NCI-H1436 (cell line): Measurements from ENCODE around the gene RRBP1.
"Not testable (repeated sequence)": the region's sequence is repeated elsewhere in the genome, so short reads cannot be mapped to it uniquely, and the experiment has no call there.

Experiments used
- DNase-seq: peaks from one replicate; lab custom pipeline; 2025; lab: John Stamatoyannopoulos, UW

Gene RRBP1

GRCh38 chr20:17661121-17661744 is 20.8 kb downstream of the RRBP1 start:
- no peak for DNase-seq

DNA sequence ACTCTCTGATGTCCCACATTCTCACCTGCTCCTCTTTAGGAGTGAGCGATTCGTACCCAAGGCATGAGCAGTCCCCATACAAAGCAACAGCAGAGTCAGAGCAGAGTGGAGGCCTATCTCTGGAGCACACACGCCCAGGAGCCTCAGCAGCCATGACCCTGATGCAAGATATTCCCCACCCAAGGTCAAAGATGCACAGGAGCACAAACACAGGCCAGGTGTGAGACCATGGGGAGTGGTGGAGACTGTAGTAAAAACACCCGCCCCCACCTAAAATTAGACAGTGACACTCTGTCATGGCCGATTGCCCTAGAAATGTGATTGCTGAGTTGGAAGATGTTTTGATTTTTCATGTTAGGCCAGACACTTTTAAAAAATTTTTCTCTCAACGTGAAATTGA is 21.4 kb downstream of the RRBP1 start:
- DNase-seq = no peak

DNA sequence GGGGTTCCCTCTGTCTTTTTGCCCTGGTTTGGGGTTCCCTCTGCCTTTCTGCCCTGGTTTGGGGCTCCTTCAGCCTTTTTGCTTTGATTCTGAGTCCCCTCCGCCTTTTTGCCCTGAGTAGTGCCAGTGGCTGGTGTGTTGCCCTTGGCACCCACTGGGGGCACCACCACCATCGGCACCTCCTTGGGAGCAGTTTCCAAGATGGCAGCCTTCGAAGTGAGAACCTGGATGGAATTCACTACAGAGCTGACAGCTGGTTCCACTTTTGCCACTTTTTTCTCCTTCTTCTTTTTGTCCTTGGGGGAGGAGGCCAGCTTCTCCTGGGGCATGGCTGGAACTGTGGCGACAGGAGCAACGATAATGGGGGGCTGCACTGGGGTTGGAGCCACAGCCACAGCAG is 22.2 kb downstream of the RRBP1 start:
- no peak for DNase-seq

- DNase-seq = not testable (repeated sequence)
These were observed 22.7 kb downstream of the RRBP1 start for GRCh38 chr20:17659344-17659743.

GRCh38 chr20:17658648-17658993 is 23.4 kb downstream of the RRBP1 start:
- DNase-seq = no peak

DNA sequence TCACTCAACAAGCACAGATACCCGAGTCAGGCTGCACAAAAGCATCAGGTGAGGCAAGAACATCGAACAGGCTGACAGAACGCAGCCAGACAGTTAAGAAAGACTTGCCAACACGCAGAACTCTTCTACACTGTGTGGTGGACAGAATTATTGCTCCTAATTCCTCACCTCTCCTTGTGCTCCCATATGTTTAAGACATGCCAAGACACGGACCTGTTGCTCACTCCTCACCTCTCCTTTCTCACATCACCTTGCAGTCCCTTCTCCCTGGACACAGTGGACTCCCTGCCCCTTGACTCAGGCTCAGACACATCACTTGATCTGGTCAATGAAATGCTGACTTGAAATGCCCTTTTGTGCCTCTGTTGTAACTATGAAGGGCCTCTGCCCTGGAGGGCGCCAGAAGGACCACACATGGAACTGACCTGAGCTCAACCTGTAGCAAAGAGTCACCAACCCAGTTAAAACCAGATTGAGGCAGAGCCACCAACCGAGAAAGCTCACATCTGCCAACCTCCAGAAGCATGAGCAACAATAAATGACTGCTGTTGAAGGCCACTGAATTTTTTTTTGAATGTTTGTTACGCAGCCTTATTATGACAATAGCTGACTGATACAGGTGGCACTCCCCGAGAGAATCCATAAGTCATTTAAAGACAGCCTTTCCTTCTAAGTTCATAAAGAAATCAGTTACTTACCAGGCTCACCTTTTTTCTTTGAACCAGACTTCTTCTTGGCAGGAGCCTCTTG is 24.0 kb downstream of the RRBP1 start:
- no peak for DNase-seq

DNA sequence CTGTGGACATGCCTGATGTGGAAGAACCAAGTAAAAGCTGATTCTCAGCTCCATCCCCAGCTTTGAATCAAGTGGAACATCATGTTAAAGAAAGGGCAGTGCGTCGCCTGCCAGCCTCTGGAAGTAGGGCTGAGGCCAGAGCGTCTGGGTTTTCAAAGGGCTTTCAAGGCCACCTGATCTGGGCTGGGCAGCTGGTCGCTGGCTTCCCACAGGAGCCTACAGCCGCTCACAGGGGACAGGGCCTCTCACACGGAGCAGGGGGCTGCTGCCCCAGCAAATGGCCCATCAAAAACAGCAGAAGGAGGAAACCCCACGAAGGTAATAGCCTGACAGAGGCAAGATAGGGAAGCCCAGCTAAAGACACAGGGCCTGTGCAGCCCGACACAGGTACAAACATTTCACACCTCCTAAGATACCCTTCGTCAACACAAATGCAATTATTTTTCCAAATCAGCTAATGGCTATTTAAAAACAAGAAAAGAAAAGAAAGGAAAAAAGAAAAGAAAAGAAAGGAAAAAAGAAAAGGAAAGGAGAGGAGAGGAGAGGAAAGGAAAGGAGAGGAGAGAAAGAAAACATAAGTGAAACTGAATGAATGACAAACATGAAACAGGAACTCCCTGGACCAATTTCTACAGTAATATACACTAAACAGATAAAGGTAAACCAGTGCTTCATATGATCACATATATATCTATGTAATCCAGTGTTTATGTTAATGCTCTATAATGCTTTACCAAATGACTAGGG is 24.8 kb downstream of the RRBP1 start:
- no peak for DNase-seq

DNA sequence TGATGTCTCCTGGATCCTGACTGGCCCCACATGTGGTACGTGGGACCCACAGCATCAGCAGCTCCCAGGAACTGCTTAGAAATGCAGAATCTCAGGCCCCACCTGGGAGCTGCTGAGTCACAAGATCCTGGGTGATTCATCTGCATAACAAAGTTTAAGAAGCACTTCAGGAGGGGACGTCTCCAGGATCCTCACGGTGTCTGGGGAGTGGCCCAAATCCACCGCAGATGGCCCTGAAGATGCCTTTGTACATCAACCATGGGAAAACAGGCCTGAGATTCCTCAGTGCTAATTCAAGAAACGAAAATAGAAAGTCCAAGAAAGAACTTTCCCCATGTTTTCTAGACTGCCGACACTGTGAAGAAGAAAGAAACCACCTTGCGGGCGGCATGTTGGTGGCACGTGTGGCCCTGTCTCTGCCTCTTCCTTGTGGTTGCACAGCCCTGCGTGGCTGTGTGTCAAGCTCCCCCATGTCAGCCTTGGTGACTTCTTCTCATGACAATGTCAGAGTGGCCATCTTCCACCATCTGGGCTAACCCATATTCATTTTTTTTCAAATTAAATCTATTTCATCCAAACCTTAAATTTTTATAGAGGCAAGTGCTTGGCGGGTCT is 26.1 kb downstream of the RRBP1 start:
- DNase-seq = no peak

- no peak for DNase-seq
These were observed 26.8 kb downstream of the RRBP1 start for GRCh38 chr20:17655286-17655651.

DNA sequence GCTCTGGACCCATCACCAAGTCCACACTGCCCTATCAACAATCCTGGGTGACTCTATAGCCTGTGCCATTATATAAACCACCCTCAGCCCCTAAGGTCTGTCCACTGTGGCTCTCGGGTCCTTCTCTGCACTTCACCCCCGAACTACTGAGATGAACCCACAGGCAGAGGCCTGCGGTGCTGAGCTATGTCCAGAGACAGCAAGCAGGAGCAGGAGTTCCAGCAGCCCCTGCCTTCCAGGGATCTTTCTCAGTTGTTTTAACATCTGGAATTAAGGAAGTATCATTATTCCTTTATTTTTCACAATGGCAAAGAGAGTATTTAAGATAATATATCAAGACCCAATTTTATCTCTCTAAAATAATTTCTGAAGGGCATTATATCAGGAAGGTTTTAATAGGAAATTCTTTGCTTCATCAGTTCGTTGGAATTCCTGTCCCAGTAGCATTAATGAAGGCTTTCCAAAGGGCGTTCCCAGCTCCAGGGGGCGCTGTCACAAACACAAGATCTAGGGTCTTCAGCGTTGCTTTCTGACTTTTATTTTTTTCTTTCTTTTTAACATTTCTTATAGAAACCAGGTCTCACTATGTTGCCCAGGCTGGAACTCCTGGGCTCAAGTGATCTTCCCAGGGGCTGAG is 27.3 kb downstream of the RRBP1 start:
- no peak for DNase-seq

- no peak for DNase-seq
These were observed 28.0 kb downstream of the RRBP1 start for GRCh38 chr20:17653835-17654648.

DNA sequence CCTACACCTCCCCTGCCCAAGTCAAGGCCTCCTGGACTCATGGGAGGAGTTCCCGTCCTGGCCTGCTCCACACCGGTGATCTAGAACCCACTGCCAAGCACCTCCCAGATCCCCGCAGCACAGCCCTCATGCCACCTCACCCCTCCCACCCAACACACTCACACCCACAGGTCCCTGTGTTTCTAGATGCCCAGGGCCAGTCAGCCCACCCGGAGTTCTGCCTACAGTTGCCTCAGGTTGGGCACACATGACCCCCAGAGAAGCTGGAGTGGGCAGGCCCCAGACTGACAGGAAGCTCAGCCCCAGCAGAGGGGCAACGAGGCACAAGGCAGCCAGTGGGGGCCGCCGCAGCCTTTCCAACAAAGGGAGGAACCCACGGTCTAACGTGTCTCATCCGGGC is 29.6 kb downstream of the RRBP1 start:
- no peak for DNase-seq

- DNase-seq = no peak
These were observed 30.2 kb downstream of the RRBP1 start for GRCh38 chr20:17651760-17652388.

DNA sequence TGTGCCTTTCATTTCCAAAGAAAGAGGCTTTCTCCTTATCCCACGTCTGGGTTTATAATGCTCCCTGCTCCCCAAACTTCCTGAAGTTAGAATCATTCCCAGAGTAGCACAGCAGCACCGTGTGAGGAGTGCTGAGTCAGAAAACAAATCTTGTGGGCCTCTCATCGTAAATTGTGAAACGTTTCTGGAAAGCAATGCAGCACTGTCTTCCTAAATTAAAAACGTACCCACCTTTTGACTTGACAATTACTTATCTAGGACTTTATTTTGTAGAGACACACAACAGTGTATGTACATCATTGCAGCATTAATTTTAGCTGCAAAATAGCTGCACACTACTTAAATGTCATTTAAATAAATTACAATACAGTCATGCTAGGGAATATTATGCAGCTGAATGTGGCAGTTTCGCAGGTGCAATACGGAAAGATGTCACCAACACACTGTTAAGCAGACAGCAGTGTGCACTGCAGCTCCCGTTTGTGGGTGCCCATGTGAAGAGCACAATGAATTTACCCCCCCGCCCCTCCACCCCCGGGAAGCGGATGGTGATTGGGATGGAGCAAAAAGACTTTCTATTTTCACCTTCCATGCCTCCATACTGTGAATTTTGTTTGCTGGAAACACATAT is 30.8 kb downstream of the RRBP1 start:
- no peak for DNase-seq

DNA sequence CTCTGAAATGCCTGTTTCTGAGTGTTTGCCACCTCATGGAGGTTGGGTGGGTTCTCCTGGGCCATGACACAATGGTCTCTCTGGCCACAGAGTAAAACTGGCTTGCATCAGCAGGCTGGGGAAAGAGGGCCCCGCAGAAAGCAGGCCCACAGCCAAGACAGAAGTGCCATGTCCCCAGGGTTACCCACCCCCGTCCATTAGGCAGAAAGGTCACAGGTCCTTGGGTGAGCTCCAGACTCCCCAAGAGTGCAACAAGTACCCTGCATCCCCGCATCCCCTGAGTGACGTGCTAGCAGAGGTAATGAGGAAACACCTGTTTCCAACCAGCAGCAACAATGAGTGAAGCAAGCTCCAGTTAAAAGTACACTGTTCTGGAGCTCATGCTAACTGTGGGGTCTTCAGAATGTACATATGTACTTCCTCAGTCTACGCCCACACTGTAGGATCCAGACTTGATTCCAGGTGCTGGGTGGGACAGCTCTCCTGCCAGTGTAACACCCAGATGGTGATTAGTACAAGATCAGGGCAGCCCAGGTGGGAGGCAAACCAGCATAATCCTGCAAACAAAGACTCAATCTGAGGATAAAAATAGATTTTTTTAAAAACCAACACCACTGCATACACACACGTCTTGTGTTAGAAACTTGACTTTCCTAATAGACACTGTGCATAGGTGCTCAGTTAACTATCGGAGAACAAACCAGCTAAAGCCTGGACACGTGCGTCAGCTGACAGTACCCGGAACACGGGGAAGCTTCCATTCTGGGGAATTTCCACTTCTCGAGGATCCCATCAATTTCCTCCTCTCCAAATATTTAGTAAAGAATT is 31.5 kb downstream of the RRBP1 start:
- no peak for DNase-seq

- DNase-seq = peak; percentile 52
These were observed 33.0 kb downstream of the RRBP1 start for GRCh38 chr20:17648791-17649730.

DNA sequence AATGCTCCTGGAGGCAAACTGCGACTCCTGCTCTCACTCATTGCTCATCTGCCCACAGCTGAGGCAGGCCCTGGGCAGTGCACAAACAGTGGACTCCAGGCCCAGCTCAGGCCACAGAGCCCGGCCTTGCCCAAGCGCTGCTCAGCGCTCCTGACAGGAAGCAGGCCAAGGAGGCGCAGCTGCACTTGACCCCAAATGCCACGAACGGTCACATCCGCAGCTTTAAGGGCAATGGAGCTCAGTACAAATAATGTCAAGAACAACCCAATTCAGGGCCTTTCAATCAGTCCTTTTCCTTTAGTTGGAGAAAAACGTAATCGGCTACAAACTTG is 33.8 kb downstream of the RRBP1 start:
- DNase-seq = no peak
